ENCODE data around the gene MRPS15.

The MRPS15 gene

GRCh38 chr1:36417931-36418330, 46.3 kb downstream of the MRPS15 start:
- no peak for DNase-seq

- no peak for DNase-seq
Measured at GRCh38 chr1:36415661-36416326, 48.4 kb downstream of the MRPS15 start.

- no peak for DNase-seq
Measured at GRCh38 chr1:36414384-36414783, 49.8 kb downstream of the MRPS15 start.

- no peak for DNase-seq
Measured at GRCh38 chr1:36411674-36412648, 52.2 kb downstream of the MRPS15 start.

GRCh38 chr1:36408479-36408878, 55.7 kb downstream of the MRPS15 start:
- DNase-seq = no peak

GRCh38 chr1:36406440-36406839, 57.7 kb downstream of the MRPS15 start:
- DNase-seq = no peak

All from NCI-H1694 treated with DMSO at 0.1 percent for 48 hours (cell line).